Measurements from ENCODE around the gene POP5. TPM values are rescaled to one million over a fixed set of nuclear protein-coding genes. Genes with fewer than 3 reads are reported as not detected.

Gene POP5
- polyA plus RNA-seq, 3 donors = 57.2 to 78.7 (median 61.2) TPM

DNA sequence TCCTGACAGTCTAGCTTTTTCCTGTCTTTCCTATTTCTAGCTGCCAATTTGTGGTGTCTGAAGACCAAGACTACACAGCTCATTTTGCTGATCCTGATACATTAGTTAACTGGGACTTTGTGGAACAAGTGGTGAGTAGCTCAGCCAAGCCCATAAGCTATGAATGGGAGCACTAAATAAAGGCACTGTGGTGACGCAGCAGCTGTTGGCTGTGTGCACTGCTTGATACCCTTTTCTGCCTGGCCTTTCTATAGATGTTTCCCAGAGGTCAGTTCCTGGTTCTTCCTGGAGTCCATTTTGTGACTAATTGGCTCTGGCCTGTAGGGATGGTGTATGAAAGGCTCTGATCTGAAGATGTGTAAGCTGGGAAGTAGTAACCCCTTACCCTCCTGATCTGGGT is 26.5 kb downstream of the POP5 start:
- H3K27me3 ChIP-seq (ENCODE audit: control insufficient read depth in 2 of 2, insufficient read depth in 2 of 2, low read length in 2 of 2) = no peaks in the 10 kb centered on the region
- DNase-seq = no peak
- H3K4me3 ChIP-seq (replicated peaks in 1 of 3; ENCODE audit: low read depth in 2 of 3, low read length in 3 of 3) = no peak overlapping the region
- H3K36me3 Mint-ChIP-seq = peaks cover 48 to 68% of the 10 kb centered on the region in 2 donors
- H3K27ac Mint-ChIP-seq = peak overlapping the region in 2 of 7 donors; percentile 26 to 70
- H3K27ac ChIP-seq (ENCODE audit: low read depth in 1 of 2, low read length in 2 of 2) = no peak overlapping the region
- H3K4me1 ChIP-seq (ENCODE audit: control insufficient read depth in 1 of 2, insufficient read depth in 2 of 2, low read length in 2 of 2) = peaks cover 28 to 34% of the 10 kb centered on the region in 2 donors
- peaks cover 82% of the 10 kb centered on the region for H4K20me1 ChIP-seq (ENCODE audit: insufficient read depth, low read length)
- H3K4me3 Mint-ChIP-seq = no peak overlapping the region
- no peaks in the 10 kb centered on the region for H3K27me3 Mint-ChIP-seq (ENCODE audit: low read depth in 3 of 3)
- 100% methylated on average over 1 of the region's 1 CpG for WGBS (ENCODE audit: insufficient coverage)
- TF ChIP-seq, protein P1, sequence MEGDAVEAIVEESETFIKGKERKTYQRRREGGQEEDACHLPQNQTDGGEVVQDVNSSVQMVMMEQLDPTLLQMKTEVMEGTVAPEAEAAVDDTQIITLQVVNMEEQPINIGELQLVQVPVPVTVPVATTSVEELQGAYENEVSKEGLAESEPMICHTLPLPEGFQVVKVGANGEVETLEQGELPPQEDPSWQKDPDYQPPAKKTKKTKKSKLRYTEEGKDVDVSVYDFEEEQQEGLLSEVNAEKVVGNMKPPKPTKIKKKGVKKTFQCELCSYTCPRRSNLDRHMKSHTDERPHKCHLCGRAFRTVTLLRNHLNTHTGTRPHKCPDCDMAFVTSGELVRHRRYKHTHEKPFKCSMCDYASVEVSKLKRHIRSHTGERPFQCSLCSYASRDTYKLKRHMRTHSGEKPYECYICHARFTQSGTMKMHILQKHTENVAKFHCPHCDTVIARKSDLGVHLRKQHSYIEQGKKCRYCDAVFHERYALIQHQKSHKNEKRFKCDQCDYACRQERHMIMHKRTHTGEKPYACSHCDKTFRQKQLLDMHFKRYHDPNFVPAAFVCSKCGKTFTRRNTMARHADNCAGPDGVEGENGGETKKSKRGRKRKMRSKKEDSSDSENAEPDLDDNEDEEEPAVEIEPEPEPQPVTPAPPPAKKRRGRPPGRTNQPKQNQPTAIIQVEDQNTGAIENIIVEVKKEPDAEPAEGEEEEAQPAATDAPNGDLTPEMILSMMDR (IDR thresholded peaks at IDR 0.05) = no peak
- H2AFZ ChIP-seq (ENCODE audit: insufficient read depth, low read depth, low read length, poor library complexity, severe bottlenecking) = no peak overlapping the region
- H3K4me2 ChIP-seq (replicated peaks; ENCODE audit: extremely low read depth, low read length, poor library complexity, severe bottlenecking) = no peak overlapping the region
- H3K36me3 ChIP-seq (replicated peaks in 1 of 2; ENCODE audit: control insufficient read depth in 1 of 2, insufficient read depth in 2 of 2, low read length in 2 of 2) = peaks cover 50 to 72% of the 10 kb centered on the region in 2 donors
- H3K4me1 Mint-ChIP-seq = peaks cover 15% of the 10 kb centered on the region
- H3K79me2 ChIP-seq (ENCODE audit: insufficient read depth, low read length) = peaks cover 58% of the 10 kb centered on the region
- H3K9me3 ChIP-seq (replicated peaks in 1 of 2; ENCODE audit: control insufficient read depth in 1 of 2, insufficient read depth in 1 of 2, low read length in 2 of 2) = no peaks in the 10 kb centered on the region
- no peak overlapping the region for H3K9ac ChIP-seq (ENCODE audit: insufficient read depth, low read length, poor library complexity, severe bottlenecking)
- intact Hi-C loops (cut with micrococcal nuclease) = no loop called here
- H3K9me3 Mint-ChIP-seq = peaks cover 0 to 1% (median 0%) of the 10 kb centered on the region in 7 donors

DNA sequence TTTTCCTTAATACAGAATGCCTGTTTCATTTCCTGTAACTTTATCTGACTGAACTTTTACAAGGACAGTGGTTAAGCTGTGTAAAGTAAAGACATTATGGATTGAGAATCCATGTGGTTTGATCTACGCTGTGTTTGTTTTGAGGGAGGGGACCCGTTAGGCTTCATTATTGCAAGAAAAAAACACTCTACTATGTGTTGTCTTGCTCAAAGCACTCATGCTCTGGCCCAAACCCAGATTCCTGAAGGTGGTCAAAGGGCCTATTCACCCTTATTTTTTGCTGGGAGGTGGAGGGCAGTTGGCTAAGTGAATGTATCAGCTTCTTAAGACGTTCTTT is 35.2 kb downstream of the POP5 start:
- H3K27ac Mint-ChIP-seq = peak overlapping the region in 1 of 7 donors; percentile 37
- WGBS (ENCODE audit: insufficient coverage) = 100% methylated on average over 1 of the region's 3 CpGs
- no peak overlapping the region for H3K27ac ChIP-seq (ENCODE audit: low read depth in 1 of 2, low read length in 2 of 2)

More for the DNA sequence above, 35.2 kb downstream of the POP5 start:
- Mint-ChIP-seq H3K4me1 (peaks cover 7% of the 10 kb centered on the region), H3K36me3 (peaks cover 4 to 28% of the 10 kb centered on the region in 2 donors), H3K9me3 (no peaks in the 10 kb centered on the region), H3K4me3 (no peak overlapping the region), H3K27me3 (ENCODE audit: low read depth in 3 of 3) (no peaks in the 10 kb centered on the region)
- Histone ChIP-seq H3K36me3 (replicated peaks in 1 of 2; ENCODE audit: control insufficient read depth in 1 of 2, insufficient read depth in 2 of 2, low read length in 2 of 2) (peaks cover 37 to 72% of the 10 kb centered on the region in 2 donors), H3K4me2 (replicated peaks; ENCODE audit: extremely low read depth, low read length, poor library complexity, severe bottlenecking) (no peak overlapping the region), H3K27me3 (ENCODE audit: control insufficient read depth in 2 of 2, insufficient read depth in 2 of 2, low read length in 2 of 2) (no peaks in the 10 kb centered on the region), H3K79me2 (ENCODE audit: insufficient read depth, low read length) (peaks cover 98% of the 10 kb centered on the region), H3K4me1 (ENCODE audit: control insufficient read depth in 1 of 2, insufficient read depth in 2 of 2, low read length in 2 of 2) (peaks cover 22% of the 10 kb centered on the region in 2 donors), H3K9me3 (replicated peaks in 1 of 2; ENCODE audit: control insufficient read depth in 1 of 2, insufficient read depth in 1 of 2, low read length in 2 of 2) (no peaks in the 10 kb centered on the region), H3K9ac (ENCODE audit: insufficient read depth, low read length, poor library complexity, severe bottlenecking) (no peak overlapping the region), H3K4me3 (replicated peaks in 1 of 3; ENCODE audit: low read depth in 2 of 3, low read length in 3 of 3) (no peak overlapping the region), H4K20me1 (ENCODE audit: insufficient read depth, low read length) (peaks cover 100% of the 10 kb centered on the region), H2AFZ (ENCODE audit: insufficient read depth, low read depth, low read length, poor library complexity, severe bottlenecking) (no peak overlapping the region)
- TF ChIP-seq, protein P1 (IDR thresholded peaks at IDR 0.05) = no peak
- intact Hi-C loops (cut with micrococcal nuclease) = no loop called here
- DNase-seq = no peak

Measured in CD14-positive monocyte (primary cell).